T-helper 2 cell treated with Interferon-gamma antibody and Interleukin-4, amounts not matched to agents 100 ng/mL and 5 ng/mL, for 36 hours (primary cell): Measurements from ENCODE around the gene PREX1. TPM values are rescaled to one million over a fixed set of nuclear protein-coding genes. Genes with fewer than 3 reads are reported as not detected.

Source experiments
- intact Hi-C: fragments of 100-400 bp; cut with micrococcal nuclease; formaldehyde crosslinking; loops from one replicate; pipeline ENCODE4 v1.15.1; 2023
- total RNA-seq: library from RNA; stranded (reverse); gene quantifications from 2 replicates; pipeline ENCODE4 v1.2.3, GENCODE V29; 2022

PREX1 gene
- total RNA-seq, 1 donor from 2014 or later, result 53.0 TPM

DNA sequence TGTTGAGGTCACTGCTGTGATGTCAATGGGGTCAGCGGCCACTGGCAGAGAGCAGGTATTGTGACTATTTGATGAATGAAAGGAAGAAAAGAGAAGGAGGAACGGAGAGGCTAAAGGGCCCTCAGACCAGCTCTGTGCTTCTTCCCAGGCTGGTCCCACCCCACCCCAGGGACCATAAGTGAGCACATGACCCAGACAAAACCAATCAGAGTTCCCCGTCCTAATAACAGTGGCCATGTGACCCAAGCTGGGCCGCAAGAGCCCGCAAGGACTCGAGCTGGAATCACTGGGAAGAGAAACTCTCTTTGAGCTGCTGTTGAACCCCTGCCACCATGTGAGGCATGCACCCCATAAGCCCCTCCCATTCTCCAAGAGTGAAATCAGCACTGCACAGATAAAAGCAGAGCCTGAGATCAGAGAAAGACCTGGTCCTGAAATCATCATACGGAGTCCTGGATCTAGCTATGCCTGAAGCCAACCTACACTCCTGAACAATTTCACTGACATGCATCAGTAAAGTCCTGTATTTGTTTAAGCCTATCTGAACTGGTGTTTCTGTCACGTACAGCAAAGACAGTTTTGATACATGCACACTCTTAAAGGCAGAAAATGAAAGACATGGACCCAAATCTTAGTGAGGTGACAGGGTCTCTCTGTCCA is 90.2 kb downstream of the PREX1 start:
- intact Hi-C loops, result loop anchor here (2.0 to 5.0 kb wide), 3 partner anchors 19 to 85 kb away; no protein-coding TSS in a partner anchor

GRCh38 chr20:48736636-48737035 is 91.2 kb downstream of the PREX1 start:
- intact Hi-C loops, result loop anchor here (5.0 kb wide), 2 partner anchors 46 to 86 kb away; no protein-coding TSS in a partner anchor

- intact Hi-C loops, result loop anchor here (5.0 kb wide), 2 partner anchors 46 to 86 kb away; no protein-coding TSS in a partner anchor
Measured at GRCh38 chr20:48736231-48736630, 91.6 kb downstream of the PREX1 start.

DNA sequence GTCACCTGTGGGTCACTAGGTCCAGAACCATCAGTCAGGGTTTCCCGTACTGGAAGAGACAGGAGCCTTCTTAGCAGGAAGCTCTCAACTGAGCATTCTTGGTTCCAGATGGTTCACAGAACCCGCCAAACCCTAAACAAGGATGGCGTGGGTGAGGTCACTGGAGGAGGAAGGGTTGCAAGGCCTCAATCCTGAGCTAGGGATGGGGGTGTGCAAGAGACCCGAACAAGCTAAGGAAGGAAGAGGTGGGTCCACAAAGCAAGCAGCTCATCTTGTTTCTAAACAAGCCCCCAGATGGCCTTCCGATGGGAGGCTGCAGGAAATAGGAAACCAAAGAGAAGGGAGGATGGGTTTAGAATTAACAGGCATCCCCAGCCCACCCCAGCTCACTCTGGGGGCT is 92.7 kb downstream of the PREX1 start:
- intact Hi-C loops, result loop anchor here (5.0 kb wide), 2 partner anchors 47 to 87 kb away; no protein-coding TSS in a partner anchor

DNA sequence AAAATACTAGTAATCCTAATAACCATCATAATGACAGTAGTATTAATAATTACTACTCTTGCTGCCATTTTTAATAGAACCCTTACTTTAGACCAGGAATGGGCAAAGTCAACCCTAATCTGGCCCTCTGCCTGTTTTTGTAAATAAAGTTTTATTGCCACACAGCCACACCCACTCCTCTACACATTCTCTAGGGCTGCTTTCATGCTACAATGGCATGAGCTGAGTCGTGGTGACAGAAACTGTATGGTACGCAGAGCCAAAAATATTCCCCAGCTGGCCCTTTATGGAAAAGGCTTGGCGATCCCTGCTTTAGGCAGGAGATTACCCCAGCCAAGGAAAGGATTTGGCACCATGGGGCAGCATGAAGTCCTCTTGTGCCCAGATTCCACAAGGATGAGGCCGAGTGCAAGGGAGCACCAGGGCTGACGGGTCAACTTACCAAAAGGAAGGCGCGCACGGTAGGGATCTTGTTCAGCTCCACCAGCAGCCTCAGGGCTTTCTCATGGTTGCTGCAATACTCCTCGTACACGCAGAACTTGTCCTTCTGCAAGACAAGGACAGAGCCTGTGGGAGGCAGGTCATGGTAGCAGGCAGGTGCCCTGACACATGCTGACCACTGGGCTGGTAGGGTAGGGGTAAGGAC is 93.6 kb downstream of the PREX1 start:
- intact Hi-C loops, result no loop called here

- intact Hi-C loops, result no loop called here
Measured at GRCh38 chr20:48733296-48733790, 94.5 kb downstream of the PREX1 start.

DNA sequence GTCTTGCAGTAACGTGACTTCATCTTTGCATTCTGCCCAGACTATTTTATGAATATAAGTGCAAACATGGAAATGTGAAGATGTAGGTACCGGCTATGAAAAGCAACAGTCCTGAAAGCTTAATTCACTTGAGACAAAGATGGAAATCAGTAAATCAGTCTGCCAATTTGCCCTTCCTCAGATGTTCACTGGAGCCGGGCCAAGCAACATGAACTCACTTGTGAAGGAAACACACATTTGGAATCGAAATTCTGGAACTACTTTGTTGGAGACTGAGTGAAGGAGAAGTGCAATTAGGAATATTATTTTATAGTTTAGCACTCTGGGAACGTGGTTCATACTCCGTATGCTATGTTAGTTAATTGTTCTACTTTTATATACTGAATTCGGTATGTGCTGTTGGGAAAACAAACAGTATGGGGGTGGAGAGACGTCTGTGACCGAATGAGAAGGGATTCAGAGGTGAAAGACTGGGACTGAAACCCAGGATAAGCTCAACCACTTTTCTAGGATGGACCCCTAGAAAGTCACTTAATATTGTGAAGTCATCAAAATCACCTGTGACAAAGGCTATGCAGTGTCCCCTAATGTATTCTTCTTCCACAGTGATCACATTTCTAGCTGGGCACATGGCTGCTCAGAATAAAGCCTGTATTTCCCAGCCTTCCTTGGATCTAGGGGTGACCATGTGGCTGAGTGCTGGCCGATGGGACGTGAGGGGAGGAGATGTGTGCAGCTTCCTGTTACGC is 95.5 kb downstream of the PREX1 start:
- intact Hi-C loops, result no loop called here

DNA sequence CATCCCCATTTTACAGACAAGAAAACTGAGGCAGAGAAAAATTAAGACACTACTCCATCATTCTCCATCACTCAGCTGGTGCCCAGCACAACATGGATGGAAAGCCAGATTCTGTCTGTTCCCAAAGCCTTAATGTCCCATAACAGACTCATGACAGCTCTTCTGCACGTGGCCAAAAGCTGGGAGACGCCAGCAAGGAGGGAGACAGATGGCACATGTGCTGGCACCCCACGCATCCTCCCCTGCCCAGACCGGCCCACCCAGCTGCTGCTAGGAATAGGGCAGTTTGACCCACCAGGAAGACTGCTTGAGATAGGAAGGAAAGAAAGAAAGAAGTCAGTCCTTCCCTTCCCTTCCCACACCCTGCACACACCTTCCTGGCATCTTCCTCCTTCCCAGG is 96.3 kb downstream of the PREX1 start:
- intact Hi-C loops, result no loop called here

DNA sequence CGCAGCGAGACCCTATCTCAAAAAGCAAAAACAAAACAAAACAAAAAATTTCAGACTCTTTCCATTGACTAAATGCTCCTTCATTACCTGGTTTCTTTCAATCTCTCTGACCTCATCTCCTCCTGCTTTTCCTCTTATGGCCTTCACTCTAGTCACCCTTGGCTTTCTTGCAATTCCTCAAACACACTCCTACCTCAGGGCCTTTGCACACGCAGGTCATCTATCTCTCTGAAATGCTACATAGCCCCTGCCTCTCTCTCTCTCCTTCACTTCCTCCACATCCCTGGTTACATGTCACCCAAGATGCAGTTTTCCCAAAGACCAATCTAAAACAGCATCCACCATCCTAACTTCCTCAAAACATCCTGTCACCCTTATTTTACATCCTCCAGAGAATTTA is 96.8 kb downstream of the PREX1 start:
- intact Hi-C loops, result no loop called here

DNA sequence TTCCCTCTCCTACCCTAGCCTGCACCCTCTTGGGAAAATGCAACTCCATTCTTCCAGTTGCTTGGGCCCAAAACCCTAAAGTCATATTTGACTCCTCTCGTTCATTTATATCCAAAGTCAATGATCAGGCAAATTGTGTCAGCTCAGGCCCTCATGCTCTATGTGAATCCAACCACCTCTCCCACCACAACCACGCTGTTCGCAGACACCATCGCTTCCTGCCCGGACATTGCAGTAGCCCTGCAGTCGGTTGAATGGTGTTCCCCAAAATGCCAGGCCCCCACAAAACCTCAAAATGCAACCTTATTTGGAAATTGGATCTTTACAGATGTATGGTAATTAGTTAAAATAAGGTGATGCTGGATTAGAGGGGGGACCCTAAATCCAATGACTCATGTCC is 98.3 kb downstream of the PREX1 start:
- intact Hi-C loops, result no loop called here

GRCh38 chr20:48728042-48728825 is 99.6 kb downstream of the PREX1 start:
- intact Hi-C loops, result no loop called here

DNA sequence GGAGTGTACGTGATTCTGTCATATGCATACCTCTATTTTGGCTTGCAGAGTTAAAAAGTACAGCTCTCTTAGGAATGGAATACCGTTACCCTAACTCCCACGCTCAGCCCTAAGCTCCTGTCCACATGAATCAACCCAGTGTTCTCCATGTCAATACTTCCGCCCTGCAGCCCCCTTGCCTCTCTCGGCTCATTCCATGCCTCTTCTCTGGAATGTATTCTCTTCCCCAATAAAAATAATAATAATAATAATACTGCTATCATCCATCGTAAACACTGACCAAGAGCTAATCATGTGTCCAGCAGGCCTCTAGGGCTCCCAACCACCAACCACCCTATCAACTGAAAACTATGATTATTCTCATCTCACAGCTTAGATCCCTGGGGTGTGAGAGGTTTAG is 100.6 kb downstream of the PREX1 start:
- intact Hi-C loops, result no loop called here

DNA sequence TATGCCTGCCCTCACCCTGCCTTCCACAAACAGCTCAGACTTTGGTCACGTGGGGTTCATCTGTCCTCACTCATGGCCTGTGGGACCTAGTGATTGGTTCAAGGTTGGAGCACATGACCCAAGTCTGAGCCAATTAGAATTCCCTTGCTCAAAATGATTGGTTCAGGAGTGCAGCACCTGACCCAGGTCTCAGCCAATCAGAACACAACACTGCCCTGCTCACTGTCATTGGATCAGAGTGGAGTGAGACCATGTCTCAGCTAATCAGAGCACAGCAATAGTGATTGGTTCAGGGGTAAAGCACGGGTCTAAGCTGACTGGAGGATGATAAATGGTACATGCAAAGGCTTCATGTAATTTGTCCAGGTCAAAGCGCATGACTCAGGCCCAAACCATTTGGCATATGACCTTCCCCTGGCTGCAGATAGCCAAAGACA is 102.2 kb downstream of the PREX1 start:
- intact Hi-C loops, result no loop called here

DNA sequence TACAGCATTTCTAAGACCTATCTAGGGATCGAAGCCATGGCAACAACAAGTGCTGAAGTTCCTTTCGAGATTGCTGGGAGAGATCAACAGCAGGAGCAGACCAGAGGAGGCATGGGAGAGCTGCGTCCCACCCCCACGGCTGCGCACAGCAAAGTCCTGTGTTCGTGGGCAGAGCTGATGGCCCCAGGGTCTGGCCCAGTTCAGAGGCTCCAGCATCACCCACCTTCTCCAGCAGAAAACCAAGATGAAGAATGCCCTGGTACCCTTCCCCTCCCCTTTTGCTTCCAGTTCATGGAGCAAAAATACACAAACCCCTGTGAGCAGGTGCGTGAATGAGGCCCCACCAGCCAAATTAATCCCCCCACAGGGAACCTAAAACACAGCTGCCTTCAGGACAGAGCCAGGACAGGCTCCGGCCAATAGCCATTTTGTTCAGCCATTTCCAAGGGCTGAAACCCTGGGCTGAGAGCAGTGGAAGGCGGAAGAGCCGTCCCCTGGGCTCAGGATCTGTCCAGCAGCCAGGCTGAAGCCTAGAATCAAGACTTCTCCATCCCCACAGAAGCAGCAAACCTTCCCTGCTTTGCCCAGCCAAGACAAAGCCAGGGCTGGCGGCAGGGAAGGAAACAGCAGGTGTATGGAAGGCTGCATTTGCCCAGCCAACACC is 102.8 kb downstream of the PREX1 start:
- intact Hi-C loops, result no loop called here

GRCh38 chr20:48724382-48724781 is 103.4 kb downstream of the PREX1 start:
- intact Hi-C loops, result no loop called here

DNA sequence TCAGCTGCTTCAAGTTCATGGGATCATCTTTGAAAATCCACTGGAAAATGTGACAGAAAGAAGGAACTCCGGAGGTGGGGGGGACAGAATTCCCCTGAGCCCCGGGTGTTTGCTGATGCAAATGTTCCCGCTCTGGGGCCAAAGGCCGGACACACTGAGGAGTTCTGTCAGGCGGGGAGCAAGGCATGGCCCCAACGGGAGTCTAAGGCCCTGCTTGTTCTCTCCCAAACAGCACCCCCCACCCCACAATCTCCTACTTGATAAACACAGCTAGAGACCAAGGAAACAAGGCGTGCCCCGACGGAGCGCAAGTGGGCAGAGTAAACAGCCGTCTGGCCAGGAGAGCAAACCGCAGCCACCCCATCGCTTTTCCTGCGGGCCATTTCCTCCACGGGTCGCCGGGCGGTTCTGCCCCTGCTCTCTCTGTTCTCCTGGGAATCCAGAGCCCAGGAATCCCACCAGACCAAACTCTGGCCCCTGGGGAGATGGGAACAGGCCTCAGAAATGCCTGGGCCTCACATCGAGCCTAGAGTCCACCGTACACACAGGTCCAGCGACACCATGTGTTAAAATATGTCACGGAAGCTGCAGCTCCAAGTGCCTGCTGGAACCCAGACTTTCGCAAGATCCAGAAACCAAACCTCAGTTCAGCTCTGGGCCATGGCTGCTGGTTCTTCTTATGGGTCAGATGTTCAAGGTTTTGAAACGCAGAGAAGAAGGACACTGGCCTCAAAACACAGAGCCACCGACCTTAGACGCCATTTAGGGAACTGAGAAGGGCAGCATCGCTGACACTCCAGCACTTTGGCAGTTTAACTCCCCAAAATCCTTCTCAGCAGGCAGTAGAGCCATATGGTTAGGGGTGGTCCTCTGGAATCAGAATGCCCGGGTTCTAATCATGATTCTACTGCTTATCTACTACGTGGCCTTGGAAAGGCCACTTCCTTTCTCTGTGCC is 104.2 kb downstream of the PREX1 start:
- intact Hi-C loops, result no loop called here

- intact Hi-C loops, result no loop called here
Measured at GRCh38 chr20:48722737-48723191, 105.0 kb downstream of the PREX1 start.

DNA sequence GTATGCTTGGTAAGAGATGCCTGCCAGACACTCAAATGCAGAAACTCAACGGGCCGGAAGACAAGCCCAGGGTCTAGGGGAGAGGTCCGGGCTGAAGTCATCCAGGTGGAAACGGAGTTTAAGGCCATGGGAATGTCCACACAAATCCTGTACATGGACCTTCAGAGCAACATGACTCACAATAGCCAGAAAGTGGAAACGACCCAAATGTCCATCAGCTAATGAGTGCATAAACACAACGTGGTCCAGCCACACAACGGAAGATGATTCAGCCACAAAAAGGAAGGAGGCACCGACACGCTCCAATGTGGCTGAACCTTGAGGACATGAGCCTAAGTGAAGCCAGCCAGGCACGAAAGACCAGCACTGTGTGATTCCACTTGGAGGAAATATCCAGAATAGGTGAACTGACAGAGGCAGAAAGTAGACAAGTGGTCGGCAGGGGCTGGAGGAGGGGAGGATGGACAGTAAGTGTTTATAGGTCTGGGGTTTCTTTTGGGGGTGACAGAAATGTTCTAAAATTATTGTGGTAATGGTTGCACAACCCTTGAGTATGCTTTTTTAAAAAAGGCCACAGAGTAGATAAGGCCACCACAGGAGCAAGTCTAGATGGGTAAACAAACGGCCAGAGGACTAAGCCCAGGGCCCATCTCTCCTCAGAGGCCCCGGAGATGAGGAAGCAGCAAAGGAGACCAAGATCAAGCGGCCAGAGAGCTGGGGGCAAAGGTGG is 105.6 kb downstream of the PREX1 start:
- intact Hi-C loops, result no loop called here
